Liver (tissue), 3 donors: ENCODE results near the gene KCNK10.

Source experiments
- CTCF ChIP-seq: fragments of 150-350 bp; IDR thresholded peaks from 2 replicates; pipeline ENCODE4 v1.5.1; 2017; ENCODE audit warnings: improper control_type of control experiment, low read depth, low read length; ENCODE audit not compliant: missing input control
- EGR1 ChIP-seq, 2 donors: IDR thresholded peaks; 2 replicates each; pipeline ENCODE4 v1.6.1; 2016 to 2018; ENCODE audit warnings: antibody characterized with exemption in 2 of 2, low read depth in 2 of 2
- JUND ChIP-seq, 2 donors: IDR thresholded peaks; 2 replicates each; pipeline ENCODE4 v1.6.1; 2016; ENCODE audit warnings: antibody characterized with exemption in 2 of 2
- REST ChIP-seq: IDR thresholded peaks from 2 replicates; pipeline ENCODE4 v1.6.1; 2016; ENCODE audit warnings: antibody characterized with exemption, mild to moderate bottlenecking
- RXRA ChIP-seq, 2 donors: IDR thresholded peaks; 2 replicates each; pipeline ENCODE4 v1.6.1; 2017 to 2018; ENCODE audit warnings: antibody characterized with exemption in 2 of 2, mild to moderate bottlenecking in 1 of 2
- TAF1 ChIP-seq: conservative IDR thresholded peaks from 2 replicates; pipeline ENCODE4 v1.6.1; 2016; ENCODE audit warnings: antibody characterized with exemption, mild to moderate bottlenecking
- YY1 ChIP-seq: IDR thresholded peaks from 2 replicates; pipeline ENCODE4 v1.6.1; 2016; ENCODE audit warnings: antibody characterized with exemption, mild to moderate bottlenecking
- ZBTB33 ChIP-seq: IDR thresholded peaks from 2 replicates; pipeline ENCODE4 v1.6.1; 2016; ENCODE audit warnings: antibody characterized with exemption
- donor health status: healthy.
- donor health status: healthy.

- no peak for TF ChIP-seq TAF1
- no peak for TF ChIP-seq CTCF
- no peak for TF ChIP-seq EGR1 (IDR thresholded peaks at IDR 0.05; ENCODE audit: low read depth in 2 of 2)
- TF ChIP-seq RXRA (IDR thresholded peaks at IDR 0.05), result no peak
- TF ChIP-seq ZBTB33, result no peak
- no peak for TF ChIP-seq YY1
- no peak for TF ChIP-seq JUND (IDR thresholded peaks at IDR 0.05)
- no peak for TF ChIP-seq REST
These were observed 40.6 kb upstream of the KCNK10 start for GRCh38 chr14:88363644-88364043.
